Loucy (cell line): ENCODE measurements around the gene CTDSPL.

ENCODE experiments used
- CTCF ChIP-seq: fragments of 200-600 bp; sonication (generic); conservative IDR thresholded peaks from 2 replicates; pipeline ENCODE4 v1.5.1; 2014; ENCODE audit warnings: mild to moderate bottlenecking, antibody characterized with exemption, low read length
- EZH2phosphoT487 ChIP-seq: fragments of 200-600 bp; IDR thresholded peaks from 2 replicates; pipeline ENCODE4 v1.6.1; 2018; ENCODE audit warnings: antibody characterized with exemption, mild to moderate bottlenecking, moderate library complexity, borderline replicate concordance

DNA sequence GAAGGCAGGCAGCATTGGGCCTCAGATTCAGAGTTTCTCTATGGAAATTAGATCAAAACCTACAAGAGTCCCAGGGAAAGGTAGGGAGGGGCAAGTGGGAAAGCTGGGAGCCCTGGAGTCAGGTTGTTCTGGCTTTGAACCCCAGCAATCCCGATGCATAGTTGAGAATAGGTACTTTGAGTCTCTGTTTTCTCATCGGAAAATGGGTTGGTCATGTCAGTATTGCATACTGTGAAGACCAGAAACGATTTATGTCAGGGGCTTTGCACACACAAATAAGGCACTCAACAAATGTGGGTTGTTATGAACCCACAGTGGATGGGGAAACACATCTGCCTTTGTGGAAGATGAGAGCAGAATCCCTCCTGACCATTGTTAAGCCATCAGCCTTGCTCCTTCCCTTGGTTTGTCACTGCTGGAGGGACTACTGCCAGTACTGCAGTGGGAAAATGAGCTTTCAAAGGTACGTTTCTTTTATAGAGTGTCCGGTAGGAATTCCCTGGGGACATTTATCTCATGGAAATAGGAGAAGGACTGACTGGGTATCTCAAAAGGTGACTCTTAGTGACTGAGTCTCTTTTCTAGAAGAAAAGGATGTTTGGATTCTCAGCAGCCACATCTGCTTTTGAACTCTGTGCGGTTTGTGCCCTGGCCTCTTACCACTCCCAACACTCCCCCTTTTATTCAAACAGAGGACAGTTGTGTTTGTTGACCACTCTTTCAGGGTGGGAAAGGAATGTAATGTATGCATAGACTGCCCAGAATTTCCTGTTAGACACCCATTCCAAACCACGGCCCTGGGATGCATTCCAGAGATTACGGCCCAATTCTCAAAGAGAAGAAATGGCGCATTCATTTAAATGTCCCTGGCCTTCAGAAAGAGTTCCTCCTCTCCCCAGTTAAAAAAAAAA lies 74.3 kb downstream of the CTDSPL start:
- no peak for TF ChIP-seq CTCF
- no peak for TF ChIP-seq EZH2phosphoT487
